KMS-11 (cell line): ENCODE results near the gene PRDM16.

Experiments
- H2AFZ ChIP-seq: fragments of 200-600 bp; sonication (generic); 2 replicates; pipeline ENCODE4 v1.6.1; 2016; ENCODE audit warnings: antibody characterized with exemption, mixed run types, low read depth
- H3K27ac ChIP-seq: fragments of 200-600 bp; sonication (generic); 2 replicates; pipeline ENCODE4 v1.6.1; 2016; ENCODE audit warnings: mild to moderate bottlenecking, mixed run types
- H3K27me3 ChIP-seq: fragments of 200-600 bp; sonication (generic); 2 replicates; pipeline ENCODE4 v1.6.1; 2017; ENCODE audit warnings: mild to moderate bottlenecking, low read depth, mixed run types, moderate library complexity; ENCODE audit not compliant: insufficient read depth
- H3K36me3 ChIP-seq: fragments of 200-600 bp; sonication (generic); 2 replicates; pipeline ENCODE4 v1.6.1; 2017; ENCODE audit warnings: mild to moderate bottlenecking, mixed run types; ENCODE audit not compliant: insufficient read depth
- H3K4me1 ChIP-seq: fragments of 200-600 bp; sonication (generic); 2 replicates; pipeline ENCODE4 v1.6.1; 2016; ENCODE audit warnings: mild to moderate bottlenecking, low read depth, mixed run types; ENCODE audit not compliant: poor library complexity, severe bottlenecking
- H3K4me2 ChIP-seq: fragments of 200-600 bp; sonication (generic); 2 replicates; pipeline ENCODE4 v1.7.0; 2016; ENCODE audit warnings: mild to moderate bottlenecking, mixed run types
- H3K4me3 ChIP-seq: fragments of 200-600 bp; sonication (generic); IDR thresholded peaks from 2 replicates; pipeline ENCODE4 v1.6.1; 2017; ENCODE audit warnings: low read depth, low read length, mixed read lengths; ENCODE audit not compliant: insufficient read depth
- H3K79me2 ChIP-seq: fragments of 200-600 bp; sonication (generic); 2 replicates; pipeline ENCODE4 v1.6.1; 2016; ENCODE audit warnings: low read depth, mixed run types; ENCODE audit not compliant: insufficient read depth
- H3K9ac ChIP-seq: fragments of 200-600 bp; sonication (generic); 2 replicates; pipeline ENCODE4 v1.6.1; 2016; ENCODE audit warnings: mild to moderate bottlenecking, mixed run types
- H4K20me1 ChIP-seq: fragments of 200-600 bp; sonication (generic); 2 replicates; pipeline ENCODE4 v1.6.1; 2016; ENCODE audit warnings: mild to moderate bottlenecking, mixed run types; ENCODE audit not compliant: insufficient read depth
- TF ChIP-seq, protein P1 (sequence below): fragments of 200-600 bp; sonication (generic); conservative IDR thresholded peaks from 2 replicates; pipeline ENCODE4 v1.6.1; 2017; ENCODE audit warnings: low read depth, mild to moderate bottlenecking, antibody characterized with exemption, low read length, moderate library complexity, mixed read lengths

PRDM16 gene

DNA sequence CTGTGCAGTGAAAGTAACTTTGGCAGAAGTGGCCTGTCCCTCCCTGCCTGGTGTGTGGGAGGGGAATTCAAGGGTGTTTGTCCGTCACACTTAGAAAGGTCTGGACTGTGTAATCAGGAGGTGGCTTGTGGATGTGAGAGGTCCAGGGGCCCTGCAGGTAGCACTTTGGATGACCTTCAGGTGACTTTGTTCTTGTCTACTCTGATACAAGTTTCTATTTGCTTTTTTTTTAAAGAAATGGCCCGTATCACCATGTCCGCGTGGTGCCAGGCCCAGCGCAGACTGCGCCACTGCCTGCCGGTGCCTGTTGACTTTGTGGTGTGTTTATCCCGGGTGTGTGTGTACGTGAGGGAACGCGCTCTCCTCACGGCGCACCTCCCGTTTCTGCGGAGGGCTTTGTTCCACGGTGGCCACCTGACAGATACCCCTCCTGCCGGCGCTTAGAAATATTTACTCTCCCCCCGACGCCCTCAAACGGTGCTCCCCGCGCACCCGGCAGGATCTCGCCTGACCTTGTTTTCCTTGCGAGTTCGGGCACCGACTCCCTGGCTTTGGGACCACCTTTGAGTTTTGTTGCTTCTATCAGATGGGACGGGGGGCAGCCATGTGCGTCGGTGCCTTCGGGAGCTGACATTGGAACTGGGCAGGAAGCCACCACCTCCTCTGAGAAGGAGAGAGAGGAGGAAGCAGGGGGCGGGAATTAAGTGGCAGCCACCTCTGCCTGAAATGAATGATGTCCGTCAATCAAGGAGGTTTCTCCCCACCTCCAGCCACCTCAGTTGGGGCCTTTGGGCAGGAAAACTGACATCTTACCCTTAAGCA lies 119.4 kb downstream of the PRDM16 start:
- no peaks in the 10 kb centered on the region for H4K20me1 ChIP-seq
- no peak overlapping the region for H3K4me2 ChIP-seq
- H3K4me1 ChIP-seq, result no peaks in the 10 kb centered on the region
- H3K36me3 ChIP-seq, result no peaks in the 10 kb centered on the region
- H3K9ac ChIP-seq, result no peak overlapping the region
- H3K4me3 ChIP-seq, result no peak overlapping the region
- no peak overlapping the region for H3K27ac ChIP-seq
- H2AFZ ChIP-seq, result no peak overlapping the region
- TF ChIP-seq, protein P1, sequence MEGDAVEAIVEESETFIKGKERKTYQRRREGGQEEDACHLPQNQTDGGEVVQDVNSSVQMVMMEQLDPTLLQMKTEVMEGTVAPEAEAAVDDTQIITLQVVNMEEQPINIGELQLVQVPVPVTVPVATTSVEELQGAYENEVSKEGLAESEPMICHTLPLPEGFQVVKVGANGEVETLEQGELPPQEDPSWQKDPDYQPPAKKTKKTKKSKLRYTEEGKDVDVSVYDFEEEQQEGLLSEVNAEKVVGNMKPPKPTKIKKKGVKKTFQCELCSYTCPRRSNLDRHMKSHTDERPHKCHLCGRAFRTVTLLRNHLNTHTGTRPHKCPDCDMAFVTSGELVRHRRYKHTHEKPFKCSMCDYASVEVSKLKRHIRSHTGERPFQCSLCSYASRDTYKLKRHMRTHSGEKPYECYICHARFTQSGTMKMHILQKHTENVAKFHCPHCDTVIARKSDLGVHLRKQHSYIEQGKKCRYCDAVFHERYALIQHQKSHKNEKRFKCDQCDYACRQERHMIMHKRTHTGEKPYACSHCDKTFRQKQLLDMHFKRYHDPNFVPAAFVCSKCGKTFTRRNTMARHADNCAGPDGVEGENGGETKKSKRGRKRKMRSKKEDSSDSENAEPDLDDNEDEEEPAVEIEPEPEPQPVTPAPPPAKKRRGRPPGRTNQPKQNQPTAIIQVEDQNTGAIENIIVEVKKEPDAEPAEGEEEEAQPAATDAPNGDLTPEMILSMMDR, result no peak
- no peaks in the 10 kb centered on the region for H3K79me2 ChIP-seq
- peaks cover 63% of the 10 kb centered on the region for H3K27me3 ChIP-seq

DNA sequence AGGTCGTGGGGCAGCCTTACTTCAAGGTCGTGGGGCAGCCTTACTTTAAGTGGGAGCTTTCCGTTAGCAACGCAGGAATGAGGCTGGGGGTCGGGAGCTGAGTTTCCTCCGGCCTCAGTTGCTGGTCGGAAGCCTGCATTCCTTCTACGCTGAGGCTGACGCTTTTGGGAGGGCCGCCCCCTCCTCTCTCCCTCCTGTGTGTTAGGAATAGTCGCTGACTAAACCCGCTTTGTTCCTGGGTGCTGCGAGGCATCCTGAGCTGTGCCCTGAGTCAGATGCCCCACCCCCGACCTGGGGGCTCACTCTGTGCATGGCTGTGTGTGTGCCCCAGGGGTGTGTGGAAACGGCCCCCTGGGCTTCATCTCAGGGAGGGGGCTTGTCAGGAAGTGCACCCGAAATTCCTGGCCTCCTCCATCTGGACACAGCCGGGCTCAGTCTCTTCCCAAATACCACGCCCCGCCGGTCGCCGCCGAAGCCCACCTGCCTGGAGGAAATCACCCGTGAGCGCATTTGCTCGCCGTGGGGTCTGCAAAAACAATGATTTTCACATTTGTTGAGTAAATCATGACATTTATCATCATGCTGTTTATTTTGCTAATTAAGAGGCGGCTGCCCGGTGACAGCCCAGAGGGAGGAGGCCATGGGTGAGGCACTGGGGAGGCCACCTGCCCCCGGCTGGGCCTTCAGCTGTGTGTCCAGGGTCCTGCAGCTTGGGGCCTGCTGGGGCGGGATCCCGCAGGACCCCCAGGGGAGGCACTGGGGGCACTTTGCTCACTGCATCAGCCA lies 121.4 kb downstream of the PRDM16 start:
- Histone ChIP-seq H3K4me2 (no peak overlapping the region), H3K27ac (no peak overlapping the region), H3K36me3 (no peaks in the 10 kb centered on the region), H4K20me1 (no peaks in the 10 kb centered on the region), H3K27me3 (peaks cover 71% of the 10 kb centered on the region), H3K9ac (no peak overlapping the region), H3K79me2 (no peaks in the 10 kb centered on the region), H3K4me1 (no peaks in the 10 kb centered on the region), H3K4me3 (no peak overlapping the region), H2AFZ (no peak overlapping the region)
- TF ChIP-seq, protein P1, result no peak

DNA sequence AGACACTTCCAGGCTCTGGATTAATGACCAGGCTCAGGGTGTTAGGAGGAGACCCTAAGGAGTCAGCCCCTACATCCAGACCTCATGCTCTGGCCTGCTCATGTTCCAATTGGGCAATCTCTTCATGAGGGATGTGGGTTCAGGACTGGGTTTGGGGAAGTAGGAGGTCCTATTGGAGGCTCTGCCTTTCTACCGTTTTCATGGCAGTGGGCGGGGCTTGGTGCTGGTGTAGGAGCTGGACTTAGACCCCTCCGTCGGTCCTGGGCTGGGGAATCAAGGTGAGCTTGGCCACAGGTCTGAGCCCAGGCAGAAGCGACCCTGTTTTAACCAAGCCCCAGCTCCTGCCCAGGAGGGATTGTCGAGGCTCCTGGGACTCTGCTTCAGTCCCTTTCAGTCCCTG lies 123.4 kb downstream of the PRDM16 start:
- Histone ChIP-seq H2AFZ (no peak overlapping the region), H3K36me3 (no peaks in the 10 kb centered on the region), H3K27ac (no peak overlapping the region), H3K4me2 (no peak overlapping the region), H3K4me1 (no peaks in the 10 kb centered on the region), H3K79me2 (no peaks in the 10 kb centered on the region), H4K20me1 (no peaks in the 10 kb centered on the region), H3K4me3 (no peak overlapping the region), H3K9ac (no peak overlapping the region), H3K27me3 (peaks cover 68% of the 10 kb centered on the region)
- TF ChIP-seq, protein P1, result no peak

DNA sequence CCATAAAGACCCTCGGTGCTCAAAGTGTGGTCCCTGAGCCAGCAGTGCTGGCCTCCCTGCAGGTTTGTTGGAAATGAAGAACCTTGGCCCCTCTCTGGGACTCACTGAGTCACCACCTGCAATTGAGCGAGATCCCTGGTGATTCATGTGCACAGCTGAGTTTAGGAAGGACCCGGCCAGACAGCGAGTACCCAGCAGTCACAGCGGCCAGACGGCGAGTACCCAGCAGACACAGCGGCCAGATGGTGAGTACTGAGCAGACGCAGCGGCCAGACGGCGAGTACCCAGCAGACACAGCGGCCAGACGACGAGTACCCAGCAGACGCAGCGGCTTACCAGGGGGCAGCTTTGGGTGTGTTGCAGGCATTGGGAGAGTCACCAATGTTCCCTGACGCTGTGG lies 123.8 kb downstream of the PRDM16 start:
- Histone ChIP-seq H3K4me1 (no peaks in the 10 kb centered on the region), H3K4me3 (no peak overlapping the region), H3K9ac (no peak overlapping the region), H3K27ac (no peak overlapping the region), H3K4me2 (no peak overlapping the region), H2AFZ (no peak overlapping the region), H3K36me3 (no peaks in the 10 kb centered on the region), H4K20me1 (no peaks in the 10 kb centered on the region), H3K27me3 (peaks cover 69% of the 10 kb centered on the region), H3K79me2 (no peaks in the 10 kb centered on the region)
- TF ChIP-seq, protein P1, result no peak
